ENCODE results near the gene MAFG.

Gene MAFG

GRCh38 chr17:81973432-81973831, 45.9 kb upstream of the MAFG start (continued):
- TF ChIP-seq ZNF280C (tag by site-specific recombination; IDR thresholded peaks at IDR 0.05) = no peak
- TF ChIP-seq EGR2 (tag by site-specific recombination; IDR thresholded peaks at IDR 0.05; ENCODE audit: low read depth) = no peak
- TF ChIP-seq GLIS1 (tag by site-specific recombination; IDR thresholded peaks at IDR 0.05) = no peak
- no peak for TF ChIP-seq PRDM10 (tag by site-specific recombination; IDR thresholded peaks at IDR 0.05)

- ChIA-PET POLR2A (no interaction called here), CTCF (interaction anchor here (1.4 to 1.8 kb wide), 2 partner anchors 10 to 11 kb away, joined by 3 to 7 read pairs; no protein-coding TSS in a partner anchor)
- TF ChIP-seq ZNF121 (tag by site-specific recombination; IDR thresholded peaks at IDR 0.05) (peak; percentile 88), OSR2 (tag by site-specific recombination; IDR thresholded peaks at IDR 0.05) (no peak)
These were observed 41.6 kb upstream of the MAFG start for GRCh38 chr17:81968850-81969812.

GRCh38 chr17:81968396-81968745, 40.8 kb upstream of the MAFG start:
- Histone ChIP-seq H3K9me3 (ENCODE audit: control insufficient read depth, insufficient read depth, low read depth, low read length) (no peaks in the 10 kb centered on the region), H3K36me3 (ENCODE audit: control insufficient read depth in 2 of 2, insufficient read depth in 1 of 2, low read length in 2 of 2) (no peaks in the 10 kb centered on the region), H3K4me3 (ENCODE audit: low read depth, low read length) (no peak overlapping the region), H3K4me1 (ENCODE audit: control insufficient read depth, insufficient read depth, low read length) (no peaks in the 10 kb centered on the region), H3K27ac (ENCODE audit: extremely low read depth, low read depth, low read length) (no peak overlapping the region)
- TF ChIP-seq ZNF274 (IDR thresholded peaks at IDR 0.05; ENCODE audit: low read length) (no peak), ZNF274 (tag by site-specific recombination; IDR thresholded peaks at IDR 0.05; ENCODE audit: borderline replicate concordance) (no peak), REPIN1 (tag by site-specific recombination; IDR thresholded peaks at IDR 0.05; ENCODE audit: low read depth) (no peak), ZNF629 (tag by site-specific recombination; IDR thresholded peaks at IDR 0.05) (no peak)
- POLR2A ChIA-PET = interaction anchor here (0.7 kb wide), 3 partner anchors 9 to 729 kb away, joined by 4 to 6 read pairs (median 5); partner anchors contain the start of genes ASPSCR1 and NDUFAF8
- CTCF ChIA-PET = interaction anchor here (1.3 to 1.8 kb wide), 3 partner anchors 9 to 51 kb away, joined by 3 to 9 read pairs (median 7); no protein-coding TSS in a partner anchor

More at GRCh38 chr17:81968850-81969812, 41.6 kb upstream of the MAFG start:
- Histone ChIP-seq H3K27ac (ENCODE audit: extremely low read depth, low read depth, low read length) (no peak overlapping the region), H3K4me1 (ENCODE audit: control insufficient read depth, insufficient read depth, low read length) (no peaks in the 10 kb centered on the region), H3K36me3 (ENCODE audit: control insufficient read depth in 2 of 2, insufficient read depth in 1 of 2, low read length in 2 of 2) (no peaks in the 10 kb centered on the region), H3K9me3 (ENCODE audit: control insufficient read depth, insufficient read depth, low read depth, low read length) (no peaks in the 10 kb centered on the region), H3K4me3 (ENCODE audit: low read depth, low read length) (no peak overlapping the region)
